HG03521 (cell line): ENCODE results near the gene IFNAR1.

Experiments
- ATAC-seq: cut with Tn5 transposase; IDR thresholded peaks from one replicate; pipeline ENCODE4 v1.9.1; 2021; ENCODE audit warnings: mild to moderate bottlenecking, moderate library complexity; ENCODE audit not compliant: unreplicated experiment

The IFNAR1 gene

GRCh38 chr21:33396951-33397350 lies 72.2 kb downstream of the IFNAR1 start:
- no peak for ATAC-seq

GRCh38 chr21:33397717-33398116 lies 72.9 kb downstream of the IFNAR1 start:
- no peak for ATAC-seq

GRCh38 chr21:33398361-33398760 lies 73.6 kb downstream of the IFNAR1 start:
- no peak for ATAC-seq

- no peak for ATAC-seq
Measured at GRCh38 chr21:33401630-33401992, 76.8 kb downstream of the IFNAR1 start.

GRCh38 chr21:33402001-33402979 lies 77.5 kb downstream of the IFNAR1 start:
- no peak for ATAC-seq

GRCh38 chr21:33403128-33403785 lies 78.5 kb downstream of the IFNAR1 start, which contains the start of gene IFNGR2:
IFNGR2 (plus strand) TSS chr21:33403413; CDS start chr21:33403544, 131 bp downstream.
- peak; percentile 35 for ATAC-seq

- peak; percentile 21 for ATAC-seq
Measured at GRCh38 chr21:33403786-33404585, 79.2 kb downstream of the IFNAR1 start.

GRCh38 chr21:33406493-33406892 lies 81.7 kb downstream of the IFNAR1 start:
- ATAC-seq, result no peak
